ENCODE data around the gene KIT.

The KIT gene

GRCh38 chr4:54750341-54750740 is 92.6 kb downstream of the KIT start:
- DNase-seq = no peak

- DNase-seq = no peak
Observed at GRCh38 chr4:54754394-54754793, 96.6 kb downstream of the KIT start.

- DNase-seq = no peak
Observed at GRCh38 chr4:54764476-54764875, 106.7 kb downstream of the KIT start.

- no peak for DNase-seq
Observed at GRCh38 chr4:54767376-54767775, 109.6 kb downstream of the KIT start.

GRCh38 chr4:54773022-54773421 is 115.3 kb downstream of the KIT start:
- DNase-seq = no peak

- no peak for DNase-seq
Observed at GRCh38 chr4:54779036-54779435, 121.3 kb downstream of the KIT start.

- no peak for DNase-seq
Observed at GRCh38 chr4:54779476-54780148, 121.9 kb downstream of the KIT start.

GRCh38 chr4:54780149-54780495 is 122.4 kb downstream of the KIT start:
- no peak for DNase-seq

GRCh38 chr4:54781756-54782155 is 124.0 kb downstream of the KIT start:
- no peak for DNase-seq

- DNase-seq = no peak
Observed at GRCh38 chr4:54783402-54784110, 125.8 kb downstream of the KIT start.

GRCh38 chr4:54784161-54784671 is 126.5 kb downstream of the KIT start:
- no peak for DNase-seq

All from activated CD4-positive, CD25-positive, alpha-beta regulatory T cell treated with anti-CD3 and anti-CD28 coated beads, Interleukin-2, amount 50 U/mL, for 72 hours (primary cell).